Lower leg skin (tissue), 4 donors: Measurements from ENCODE around the gene DTWD2. TPM values are rescaled to one million over a fixed set of nuclear protein-coding genes. Genes with fewer than 3 reads are reported as not detected.
"Not testable (repeated sequence)": the region's sequence is repeated elsewhere in the genome, so short reads cannot be mapped to it uniquely, and the experiment has no call there.

Experiments used
- DNase-seq, 2 donors: peaks; one replicate each; pipeline ENCODE4 v3.0.0-alpha.2; 2019; ENCODE audit warnings: low spot score in 2 of 2
- H3K4me3 ChIP-seq: fragments of 200-600 bp; sonication (generic); 2 replicates; pipeline ENCODE4 v1.5.1; 2017; ENCODE audit warnings: mild to moderate bottlenecking, low read depth; ENCODE audit not compliant: poor library complexity, severe bottlenecking
- POLR2A ChIP-seq, 2 donors: fragments of 450-650 bp; IDR thresholded peaks; one replicate each; pipeline ENCODE4 v1.6.1; 2016 to 2017; ENCODE audit warnings: antibody characterized with exemption in 2 of 2, mild to moderate bottlenecking in 1 of 2, moderate library complexity in 1 of 2
- WGBS, 2 donors: methylation state at CpG; one replicate each; pipeline ENCODE4 v1.1.5; 2018; 5-methylcytosine and 5-hydroxymethylcytosine counted together
- intact Hi-C: fragments of 100-400 bp; cut with DNase I; formaldehyde crosslinking; loops from one replicate; pipeline ENCODE4 v1.15.0; 2023; ENCODE audit warnings: low total_unique reads
- total RNA-seq, 4 donors: library from RNA; depleted of rRNA; stranded (reverse); fragments of >200 nt; gene quantifications; one replicate each; pipeline ENCODE4 v1.1.0, GENCODE V29; 2016
- TF ChIP-seq, protein P1 (sequence below), 3 donors: fragments of 450-650 bp; IDR thresholded peaks; one replicate each; pipeline ENCODE4 v1.5.1; 2016; ENCODE audit warnings: antibody characterized with exemption in 3 of 3, mild to moderate bottlenecking in 3 of 3, moderate library complexity in 2 of 3

DTWD2 gene
- total RNA-seq, 4 donors from 2014 or later: 4.8 to 15.6 (median 9.4) TPM

DNA sequence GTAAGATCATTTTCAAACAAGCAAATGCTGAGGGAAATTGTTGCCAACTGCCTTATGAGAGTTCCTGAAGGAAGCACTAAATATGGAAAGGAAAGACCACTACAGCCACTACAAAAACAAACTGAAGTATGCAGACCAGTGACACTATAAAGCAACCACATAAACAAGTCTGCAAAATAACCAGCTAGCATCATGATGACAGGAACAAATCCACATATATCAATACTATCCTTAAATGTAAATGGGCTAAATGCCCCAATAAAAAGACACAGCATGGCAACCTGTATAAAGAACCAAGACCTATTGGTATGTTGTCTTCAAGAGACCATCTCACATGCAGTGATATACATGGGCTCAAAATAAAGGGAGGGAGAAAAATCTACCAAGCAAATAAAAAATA, 113.2 kb downstream of the DTWD2 start:
- TF ChIP-seq, protein P1, sequence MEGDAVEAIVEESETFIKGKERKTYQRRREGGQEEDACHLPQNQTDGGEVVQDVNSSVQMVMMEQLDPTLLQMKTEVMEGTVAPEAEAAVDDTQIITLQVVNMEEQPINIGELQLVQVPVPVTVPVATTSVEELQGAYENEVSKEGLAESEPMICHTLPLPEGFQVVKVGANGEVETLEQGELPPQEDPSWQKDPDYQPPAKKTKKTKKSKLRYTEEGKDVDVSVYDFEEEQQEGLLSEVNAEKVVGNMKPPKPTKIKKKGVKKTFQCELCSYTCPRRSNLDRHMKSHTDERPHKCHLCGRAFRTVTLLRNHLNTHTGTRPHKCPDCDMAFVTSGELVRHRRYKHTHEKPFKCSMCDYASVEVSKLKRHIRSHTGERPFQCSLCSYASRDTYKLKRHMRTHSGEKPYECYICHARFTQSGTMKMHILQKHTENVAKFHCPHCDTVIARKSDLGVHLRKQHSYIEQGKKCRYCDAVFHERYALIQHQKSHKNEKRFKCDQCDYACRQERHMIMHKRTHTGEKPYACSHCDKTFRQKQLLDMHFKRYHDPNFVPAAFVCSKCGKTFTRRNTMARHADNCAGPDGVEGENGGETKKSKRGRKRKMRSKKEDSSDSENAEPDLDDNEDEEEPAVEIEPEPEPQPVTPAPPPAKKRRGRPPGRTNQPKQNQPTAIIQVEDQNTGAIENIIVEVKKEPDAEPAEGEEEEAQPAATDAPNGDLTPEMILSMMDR (IDR thresholded peaks at IDR 0.05): no peak
- TF ChIP-seq POLR2A (IDR thresholded peaks at IDR 0.05): no peak
- intact Hi-C loops: no loop called here
- H3K4me3 ChIP-seq: no peak overlapping the region
- DNase-seq: no peak

DNA sequence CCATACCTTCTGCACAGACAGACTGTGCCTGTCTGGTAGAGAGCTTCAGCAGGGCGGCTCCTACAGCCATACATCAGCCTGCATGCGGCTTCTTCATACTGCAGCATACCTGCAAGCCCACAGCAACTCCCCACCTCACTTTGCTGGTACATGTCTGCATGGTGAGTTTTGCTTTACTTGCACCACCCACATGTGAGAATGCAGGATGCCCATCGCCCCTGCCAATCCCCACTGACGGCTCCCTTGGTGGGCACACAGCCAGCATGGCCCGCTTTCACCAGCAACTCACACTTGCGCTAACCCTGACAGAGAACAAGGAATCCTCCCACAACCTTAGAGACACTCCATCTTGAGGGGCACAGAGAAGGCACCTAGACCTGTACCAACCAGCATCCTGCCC, 114.9 kb downstream of the DTWD2 start:
- H3K4me3 ChIP-seq: no peak overlapping the region
- 92 to 96% methylated on average over 5 to 6 of the region's 6 CpGs for WGBS, 2 donors
- no peak for TF ChIP-seq POLR2A (IDR thresholded peaks at IDR 0.05)
- TF ChIP-seq, protein P1 (IDR thresholded peaks at IDR 0.05): no peak
- no peak for DNase-seq
- intact Hi-C loops: no loop called here

- intact Hi-C loops: no loop called here
- H3K4me3 ChIP-seq: no peak overlapping the region
- no peak for TF ChIP-seq POLR2A (IDR thresholded peaks at IDR 0.05)
- TF ChIP-seq, protein P1 (IDR thresholded peaks at IDR 0.05): no peak
- DNase-seq: no peak
Observed at GRCh38 chr5:118863345-118863744, 125.0 kb downstream of the DTWD2 start.

DNA sequence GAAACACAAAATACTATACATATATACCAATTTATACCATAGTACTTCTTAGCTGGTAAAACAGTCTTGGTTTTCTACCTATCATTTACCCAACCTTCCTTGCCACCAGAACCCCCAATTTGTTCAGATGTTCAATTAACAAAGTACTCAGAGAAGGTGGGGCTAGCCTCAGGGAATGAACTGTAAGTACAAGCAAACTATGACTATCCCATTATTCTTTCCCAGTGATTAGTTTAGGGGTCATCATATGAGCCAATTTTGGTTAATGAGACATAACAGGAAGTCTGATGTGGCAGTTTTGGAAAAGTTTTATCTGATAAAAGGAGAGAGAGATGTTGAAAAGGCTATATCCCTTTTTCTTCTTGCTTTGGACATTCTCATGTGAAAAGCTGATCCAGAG, 125.8 kb downstream of the DTWD2 start:
- intact Hi-C loops: no loop called here
- H3K4me3 ChIP-seq: no peak overlapping the region
- no peak for TF ChIP-seq POLR2A (IDR thresholded peaks at IDR 0.05)
- TF ChIP-seq, protein P1 (IDR thresholded peaks at IDR 0.05): no peak
- no peak for DNase-seq

- TF ChIP-seq, protein P1 (IDR thresholded peaks at IDR 0.05): no peak
- TF ChIP-seq POLR2A (IDR thresholded peaks at IDR 0.05): no peak
- no peak for DNase-seq
- intact Hi-C loops: no loop called here
- H3K4me3 ChIP-seq: no peak overlapping the region
- WGBS, 2 donors: 74 to 75% methylated on average over 3 of the region's 3 CpGs
Observed at GRCh38 chr5:118857700-118858099, 130.6 kb downstream of the DTWD2 start.

- intact Hi-C loops: no loop called here
- no peak overlapping the region for H3K4me3 ChIP-seq
- TF ChIP-seq POLR2A (IDR thresholded peaks at IDR 0.05): no peak
- TF ChIP-seq, protein P1 (IDR thresholded peaks at IDR 0.05): no peak
Observed at GRCh38 chr5:118854819-118855218, 133.5 kb downstream of the DTWD2 start.

DNA sequence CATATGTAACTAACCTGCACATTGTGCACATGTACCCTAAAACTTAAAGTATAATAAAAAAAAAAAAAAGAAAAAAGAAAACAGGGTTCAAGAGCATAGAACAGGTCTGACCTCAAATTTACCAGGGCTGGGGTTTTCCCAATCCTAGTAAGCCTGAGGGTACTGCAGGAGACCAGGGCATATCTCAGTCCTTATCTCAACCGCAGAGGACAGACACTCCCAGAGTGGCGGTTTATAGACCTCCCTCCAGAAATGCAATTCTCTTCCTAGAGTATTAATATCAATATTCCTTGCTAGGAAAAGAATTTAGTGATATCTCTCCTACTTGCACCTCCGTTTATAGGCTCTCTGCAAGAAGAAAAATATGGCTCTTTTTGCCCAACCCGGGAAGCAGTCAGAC, 136.6 kb downstream of the DTWD2 start:
- DNase-seq, intact Hi-C loops, H3K4me3 ChIP-seq: not testable (repeated sequence)
- WGBS, 2 donors: 87 to 93% methylated on average over 4 of the region's 4 CpGs

More at GRCh38 chr5:118854819-118855218, 133.5 kb downstream of the DTWD2 start:
- DNase-seq: no peak
- WGBS, 2 donors: 60 to 70% methylated on average over 5 of the region's 5 CpGs

DNA sequence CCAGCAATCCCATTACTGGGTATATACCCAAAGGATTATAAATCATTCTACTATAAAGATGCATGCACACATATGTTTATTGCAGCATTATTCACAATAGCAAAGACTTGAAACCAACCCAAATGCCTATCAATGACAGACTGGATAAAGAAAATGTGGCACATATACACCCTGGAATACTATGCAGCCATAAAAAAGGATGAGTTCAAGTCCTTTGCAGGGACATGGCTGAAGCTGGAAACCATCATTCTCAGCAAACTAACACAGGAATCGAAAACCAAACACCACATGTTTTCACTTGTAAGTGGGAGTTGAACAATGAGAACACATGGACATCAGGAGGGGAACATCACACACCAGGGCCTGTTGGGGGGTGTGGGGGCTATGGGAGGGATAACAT, 138.8 kb downstream of the DTWD2 start:
- intact Hi-C loops, H3K4me3 ChIP-seq, DNase-seq: not testable (repeated sequence)
- 87 to 94% methylated on average over 1 of the region's 1 CpG for WGBS, 2 donors
